OCI-LY1 (cell line): Measurements from ENCODE around the gene TMEM212.
"Not testable (repeated sequence)": the region's sequence is repeated elsewhere in the genome, so short reads cannot be mapped to it uniquely, and the experiment has no call there.

Source experiments
- H2AFZ ChIP-seq: fragments of 200-600 bp; sonication (generic), shearing (Covaris generic); 2 replicates; pipeline ENCODE4 v1.6.0; 2014; ENCODE audit warnings: antibody characterized with exemption, mild to moderate bottlenecking, low read length
- H3F3A ChIP-seq: fragments of 200-600 bp; sonication (generic), shearing (Covaris generic); 2 replicates; pipeline ENCODE4 v1.6.0; 2014; ENCODE audit warnings: mild to moderate bottlenecking, antibody characterized with exemption, low read length, moderate library complexity; ENCODE audit not compliant: insufficient read depth
- H3K27ac ChIP-seq: fragments of 200-600 bp; sonication (generic); 2 replicates; pipeline ENCODE4 v1.5.1; 2014; ENCODE audit warnings: low read length, mixed run types, mild to moderate bottlenecking, low read depth; ENCODE audit not compliant: poor library complexity, severe bottlenecking
- H3K27me3 ChIP-seq: fragments of 200-600 bp; sonication (generic); 2 replicates; pipeline ENCODE4 v1.6.0; 2014; ENCODE audit warnings: antibody characterized with exemption, mild to moderate bottlenecking, low read length, moderate library complexity; ENCODE audit not compliant: insufficient read depth
- H3K36me3 ChIP-seq: fragments of 200-600 bp; sonication (generic); 2 replicates; pipeline ENCODE4 v1.6.1; 2014; ENCODE audit warnings: mild to moderate bottlenecking, antibody characterized with exemption, low read length, moderate library complexity, mixed read lengths; ENCODE audit not compliant: insufficient read depth
- H3K4me1 ChIP-seq: fragments of 200-600 bp; sonication (generic); 2 replicates; pipeline ENCODE4 v1.5.1; 2014; ENCODE audit warnings: mild to moderate bottlenecking, low read length, moderate library complexity; ENCODE audit not compliant: insufficient read depth, severe bottlenecking
- H3K4me2 ChIP-seq: fragments of 200-600 bp; sonication (generic), shearing (Covaris generic); 2 replicates; pipeline ENCODE4 v1.6.1; 2014; ENCODE audit warnings: low read length
- H3K4me3 ChIP-seq: fragments of 200-600 bp; sonication (generic); 2 replicates; pipeline ENCODE4 v1.5.1; 2014; ENCODE audit warnings: low read length, low read depth, mild to moderate bottlenecking, mixed read lengths; ENCODE audit not compliant: poor library complexity, severe bottlenecking
- H3K79me2 ChIP-seq: fragments of 200-600 bp; shearing (Covaris generic); 2 replicates; pipeline ENCODE4 v1.6.1; 2016; ENCODE audit warnings: mixed run types, low read length, mixed read lengths; ENCODE audit not compliant: insufficient read depth
- H3K9ac ChIP-seq: fragments of 200-600 bp; sonication (generic), shearing (Covaris generic); 2 replicates; pipeline ENCODE4 v1.6.1; 2014; ENCODE audit warnings: mild to moderate bottlenecking, low read length, mixed read lengths
- H3K9me2 ChIP-seq: fragments of 200-600 bp; sonication (generic), shearing (Covaris generic); 2 replicates; pipeline ENCODE4 v1.6.1; 2014; ENCODE audit warnings: low read depth, mild to moderate bottlenecking, low read length, mixed read lengths
- H3K9me3 ChIP-seq: fragments of 200-600 bp; shearing (Covaris generic); 2 replicates; pipeline ENCODE4 v1.6.1; 2014; ENCODE audit warnings: low read length, mixed read lengths
- H4K20me1 ChIP-seq: fragments of 200-600 bp; sonication (generic), shearing (Covaris generic); 2 replicates; pipeline ENCODE4 v1.6.0; 2016; ENCODE audit warnings: mild to moderate bottlenecking, low read length; ENCODE audit not compliant: insufficient read depth
- CTCF ChIP-seq: fragments of 200-600 bp; sonication (generic), shearing (Covaris generic); IDR thresholded peaks from 2 replicates; pipeline ENCODE4 v1.5.1; 2017; ENCODE audit warnings: mild to moderate bottlenecking, antibody characterized with exemption, low read length, moderate library complexity, mixed read lengths
- EZH2 ChIP-seq: fragments of 200-600 bp; sonication (generic), shearing (Covaris generic); IDR thresholded peaks from 2 replicates; pipeline ENCODE4 v1.8.0; 2017; ENCODE audit warnings: borderline replicate concordance, mixed run types, mild to moderate bottlenecking, antibody characterized with exemption, low read length, moderate library complexity, mixed read lengths

Gene TMEM212

GRCh38 chr3:171812811-171813210, 30.3 kb upstream of the TMEM212 start:
- no peak overlapping the region for H2AFZ ChIP-seq
- TF ChIP-seq EZH2, result no peak
- TF ChIP-seq CTCF, result no peak
- H4K20me1 ChIP-seq, result no peaks in the 10 kb centered on the region
- H3K27ac ChIP-seq, result no peak overlapping the region
- no peaks in the 10 kb centered on the region for H3F3A ChIP-seq
- H3K9ac ChIP-seq, result no peak overlapping the region
- no peaks in the 10 kb centered on the region for H3K9me2 ChIP-seq
- H3K36me3 ChIP-seq, result no peaks in the 10 kb centered on the region
- no peaks in the 10 kb centered on the region for H3K9me3 ChIP-seq
- no peaks in the 10 kb centered on the region for H3K4me1 ChIP-seq
- no peak overlapping the region for H3K4me2 ChIP-seq
- H3K27me3 ChIP-seq, result no peaks in the 10 kb centered on the region
- no peaks in the 10 kb centered on the region for H3K79me2 ChIP-seq
- H3K4me3 ChIP-seq, result no peak overlapping the region

DNA sequence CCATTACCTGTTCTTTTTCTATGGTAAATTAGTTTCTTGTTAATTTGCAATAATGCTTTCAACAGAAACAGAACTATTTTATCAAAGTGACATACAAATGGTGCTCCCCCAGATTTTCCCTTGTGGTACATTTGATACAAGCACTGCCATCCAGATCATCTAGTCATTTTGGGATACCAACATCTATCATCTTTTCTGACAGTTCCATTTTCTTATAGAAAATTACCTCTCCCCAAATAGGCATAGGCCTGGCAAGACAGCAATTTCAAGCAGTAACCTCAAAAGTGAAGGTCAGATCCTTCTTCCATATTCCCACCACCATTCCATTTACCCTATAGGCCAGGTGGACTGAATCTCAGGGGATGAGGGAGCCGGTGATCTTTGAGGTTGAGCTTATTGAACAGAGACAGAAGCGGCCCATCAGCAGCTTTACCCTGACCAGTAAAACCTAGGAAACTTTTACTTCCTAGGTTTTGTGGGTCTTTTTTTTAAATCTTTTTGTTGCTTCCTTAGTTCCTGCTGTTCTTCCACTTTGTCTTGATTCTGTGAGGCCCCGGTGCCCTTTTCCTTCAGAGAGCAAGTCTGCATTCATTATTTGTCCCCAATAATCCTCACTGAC, 29.8 kb upstream of the TMEM212 start:
- Histone ChIP-seq H3K27ac (no peak overlapping the region), H3K4me2 (no peak overlapping the region), H3K27me3 (no peaks in the 10 kb centered on the region)

GRCh38 chr3:171813897-171814460, 29.2 kb upstream of the TMEM212 start:
- Histone ChIP-seq H3F3A (no peaks in the 10 kb centered on the region), H3K27ac (no peak overlapping the region), H3K27me3 (no peaks in the 10 kb centered on the region), H3K4me3 (no peak overlapping the region), H3K4me1 (no peaks in the 10 kb centered on the region), H2AFZ (no peak overlapping the region), H3K9me2 (no peaks in the 10 kb centered on the region), H3K9me3 (no peaks in the 10 kb centered on the region), H3K79me2 (no peaks in the 10 kb centered on the region), H3K9ac (no peak overlapping the region), H3K4me2 (no peak overlapping the region), H3K36me3 (no peaks in the 10 kb centered on the region), H4K20me1 (no peaks in the 10 kb centered on the region)
- TF ChIP-seq EZH2, result no peak
- no peak for TF ChIP-seq CTCF

More for the DNA sequence above, 29.8 kb upstream of the TMEM212 start:
- Histone ChIP-seq H3K4me1 (no peaks in the 10 kb centered on the region), H3K9me2 (no peaks in the 10 kb centered on the region), H3K4me3 (no peak overlapping the region), H2AFZ (no peak overlapping the region), H3F3A (no peaks in the 10 kb centered on the region), H3K36me3 (no peaks in the 10 kb centered on the region), H3K9me3 (no peaks in the 10 kb centered on the region), H3K79me2 (no peaks in the 10 kb centered on the region), H4K20me1 (no peaks in the 10 kb centered on the region), H3K9ac (no peak overlapping the region)
- TF ChIP-seq EZH2 (no peak), CTCF (no peak)

- H3K9me3 ChIP-seq, H3K36me3 ChIP-seq, H2AFZ ChIP-seq, H3K9me2 ChIP-seq, H3K4me1 ChIP-seq, H3K4me2 ChIP-seq, H3K9ac ChIP-seq, H3F3A ChIP-seq, H3K79me2 ChIP-seq, H3K27me3 ChIP-seq, H3K4me3 ChIP-seq, H4K20me1 ChIP-seq, H3K27ac ChIP-seq: not testable (repeated sequence)
Measured at GRCh38 chr3:171814662-171815061, 28.5 kb upstream of the TMEM212 start.
